Prostate gland (tissue), 2 donors: ENCODE measurements around the gene SIK2. TPM values are rescaled to one million over a fixed set of nuclear protein-coding genes. Genes with fewer than 3 reads are reported as not detected.

Experiments
- DNase-seq: peaks from one replicate; pipeline ENCODE4 v3.0.0-alpha.2; 2019; ENCODE audit warnings: low spot score
- H3K27ac ChIP-seq, 2 donors: fragments of 200-600 bp; sonication (generic); 2 replicates each; pipeline ENCODE4 v1.5.1; 2017 to 2019
- H3K27me3 ChIP-seq: fragments of 200-600 bp; sonication (generic); replicated peaks from 2 replicates; pipeline ENCODE4 v1.5.1; 2019; ENCODE audit not compliant: insufficient read depth
- H3K36me3 ChIP-seq, 2 donors: fragments of 200-600 bp; sonication (generic); 1 replicate in 1 of 2; 2 replicates in 1 of 2; pipeline versions ENCODE4 v1.5.1 to v1.8.1; 2017 to 2019
- H3K4me1 ChIP-seq: fragments of 200-600 bp; sonication (generic); replicated peaks from 2 replicates; pipeline ENCODE4 v1.5.1; 2019
- H3K4me3 ChIP-seq, 2 donors: fragments of 200-600 bp; sonication (generic); 2 replicates each; pipeline ENCODE4 v1.5.1; 2017 to 2019
- H3K9me3 ChIP-seq: fragments of 200-600 bp; sonication (generic); 2 replicates; pipeline ENCODE4 v1.5.1; 2017
- CTCF ChIP-seq, 4 experiments: fragments of 200-600 bp in 2 of 4; fragments of 450-650 bp in 2 of 4; sonication (generic) in 2 of 4; IDR thresholded peaks; 1 replicate in 3 of 4; 2 replicates in 1 of 4; pipeline ENCODE4 v1.5.1; 2016 to 2019; ENCODE audit warnings: antibody characterized with exemption in 4 of 4, mild to moderate bottlenecking in 2 of 4, moderate library complexity in 2 of 4
- POLR2A ChIP-seq: fragments of 450-650 bp; IDR thresholded peaks from one replicate; pipeline ENCODE4 v1.6.1; 2016; ENCODE audit warnings: antibody characterized with exemption, mild to moderate bottlenecking
- POLR2AphosphoS5 ChIP-seq: sonication (generic); formaldehyde crosslinking; IDR thresholded peaks from one replicate; pipeline ENCODE4 v1.6.1; 2017; ENCODE audit warnings: antibody characterized with exemption
- WGBS: methylation state at CpG from one replicate; pipeline ENCODE4 v1.1.5; 2018; 5-methylcytosine and 5-hydroxymethylcytosine counted together
- intact Hi-C: fragments of 100-400 bp; cut with DNase I; formaldehyde crosslinking; loops from one replicate; pipeline ENCODE4 v1.14.2; 2022
- total RNA-seq, 2 donors: library from RNA; depleted of rRNA; stranded (reverse); fragments of >200 nt; gene quantifications; one replicate each; pipeline ENCODE4 v1.1.0, GENCODE V29; 2016

SIK2 gene
- total RNA-seq, 2 donors from 2014 or later, result 13.0 to 18.7 TPM

DNA sequence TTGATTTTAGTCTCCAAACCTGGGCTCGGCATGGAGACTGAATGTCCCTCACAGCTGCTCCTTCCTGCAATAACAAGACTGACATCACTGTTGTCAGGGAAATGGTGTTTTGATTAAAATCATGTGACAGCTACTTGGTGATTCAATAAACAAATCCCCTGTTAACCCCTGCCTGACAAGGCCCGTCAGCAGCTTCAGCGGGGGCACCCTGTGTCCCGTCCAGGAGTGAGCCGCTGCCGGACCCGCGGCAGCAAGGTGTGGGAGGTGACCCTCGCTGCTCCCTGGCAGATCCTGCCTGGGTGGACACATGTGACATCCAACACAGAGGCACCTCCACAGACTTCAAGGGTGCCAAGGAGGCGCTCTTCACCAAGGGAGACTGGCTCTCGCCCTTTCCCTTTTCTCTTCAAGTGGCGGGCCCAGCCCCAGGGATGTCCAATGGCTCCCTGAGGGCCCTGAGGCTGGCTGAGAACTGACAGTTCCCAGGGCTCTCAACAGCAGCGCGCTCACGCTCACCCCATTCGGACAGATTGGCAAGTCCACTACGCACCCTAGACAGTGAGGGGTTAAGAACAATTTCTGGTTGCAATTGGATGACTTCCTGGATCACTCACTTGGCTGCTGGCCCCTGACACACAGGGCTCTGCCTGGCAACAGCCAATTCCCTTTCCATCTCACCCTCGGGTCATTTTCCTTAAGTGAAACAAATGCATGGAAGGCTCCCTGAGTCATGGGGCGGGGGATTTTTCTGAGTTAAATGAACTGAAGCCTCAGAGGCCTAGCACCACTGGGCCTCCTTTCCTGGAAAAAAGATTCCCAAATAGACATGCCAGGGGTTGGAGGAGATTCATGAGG, 133.2 kb downstream of the SIK2 start:
- Histone ChIP-seq H3K9me3 (no peaks in the 10 kb centered on the region), H3K4me3 (peak overlapping the region in 1 of 2 donors; percentile 12), H3K27ac (peak overlapping the region; percentile 82 to 83), H3K4me1 (peaks cover 14% of the 10 kb centered on the region), H3K27me3 (no peaks in the 10 kb centered on the region), H3K36me3 (no peaks in the 10 kb centered on the region)
- intact Hi-C loops, result no loop called here
- DNase-seq, result no peak
- TF ChIP-seq POLR2AphosphoS5 (peak; percentile 68), CTCF (IDR thresholded peaks at IDR 0.05) (no peak)
- 37% methylated on average over 19 of the region's 19 CpGs for WGBS

- Histone ChIP-seq H3K27me3 (no peaks in the 10 kb centered on the region), H3K9me3 (no peaks in the 10 kb centered on the region), H3K4me3 (no peak overlapping the region), H3K27ac (peak overlapping the region; percentile 82 to 83), H3K4me1 (peaks cover 8% of the 10 kb centered on the region), H3K36me3 (no peaks in the 10 kb centered on the region)
- DNase-seq, result no peak
- no peak for TF ChIP-seq POLR2AphosphoS5
- TF ChIP-seq POLR2A, result no peak
- TF ChIP-seq CTCF (IDR thresholded peaks at IDR 0.05), result no peak
- WGBS, result 52% methylated on average over 11 of the region's 11 CpGs
- intact Hi-C loops, result no loop called here
Measured at GRCh38 chr11:111736181-111736590, 133.9 kb downstream of the SIK2 start.

DNA sequence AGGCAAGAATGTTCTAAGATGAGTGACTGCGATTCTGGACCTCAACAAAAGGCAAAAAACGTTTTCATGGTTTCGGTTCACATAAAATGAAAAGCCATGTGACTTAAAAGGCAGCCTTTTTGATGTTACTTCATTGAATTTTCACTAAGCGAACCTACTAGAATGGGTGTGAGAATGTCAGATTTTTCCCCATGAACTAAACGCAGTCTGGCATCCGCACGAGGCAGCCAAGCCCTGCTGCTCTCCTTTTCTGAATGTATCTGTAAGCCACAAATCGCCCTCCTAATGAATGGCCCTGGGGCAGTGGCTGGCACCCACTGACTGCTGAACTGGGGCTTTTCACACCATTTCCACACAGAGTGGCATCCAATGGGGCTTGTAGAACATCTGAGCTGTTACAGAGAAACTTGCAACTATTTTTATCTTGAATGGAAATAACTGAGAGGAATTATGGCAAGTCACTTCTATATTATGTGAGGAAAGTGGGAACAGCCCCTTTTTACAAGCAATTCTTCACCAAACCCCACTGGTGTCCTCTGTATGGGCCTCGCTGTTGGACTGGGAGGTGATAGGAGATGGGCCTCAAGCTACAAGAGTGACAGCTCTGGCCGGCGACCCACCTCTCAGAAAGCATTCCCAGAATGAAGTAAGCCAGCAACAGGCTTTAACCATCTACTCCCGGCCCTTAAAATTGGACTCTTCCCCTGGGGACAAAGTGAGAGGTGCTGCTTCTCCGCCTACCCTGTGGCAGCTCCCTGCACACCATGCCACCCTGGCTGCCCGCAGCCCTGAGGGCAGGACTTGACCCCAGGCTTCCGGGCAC, 134.6 kb downstream of the SIK2 start:
- Histone ChIP-seq H3K4me1 (peaks cover 3% of the 10 kb centered on the region), H3K36me3 (no peaks in the 10 kb centered on the region), H3K27me3 (no peaks in the 10 kb centered on the region), H3K27ac (peak overlapping the region; percentile 82 to 83), H3K9me3 (no peaks in the 10 kb centered on the region), H3K4me3 (no peak overlapping the region)
- TF ChIP-seq POLR2AphosphoS5, result no peak
- no peak for TF ChIP-seq CTCF (IDR thresholded peaks at IDR 0.05)
- TF ChIP-seq POLR2A, result no peak
- no peak for DNase-seq
- intact Hi-C loops, result no loop called here
- WGBS, result 74% methylated on average over 15 of the region's 15 CpGs

- H3K9me3 ChIP-seq, result no peaks in the 10 kb centered on the region
- peak overlapping the region; percentile 82 to 83 for H3K27ac ChIP-seq
- 60% methylated on average over 14 of the region's 14 CpGs for WGBS
- no peaks in the 10 kb centered on the region for H3K36me3 ChIP-seq
- intact Hi-C loops, result no loop called here
- TF ChIP-seq POLR2AphosphoS5 (peak; percentile 9), CTCF (IDR thresholded peaks at IDR 0.05) (no peak)
- no peak overlapping the region for H3K4me3 ChIP-seq
- no peak for DNase-seq
- H3K27me3 ChIP-seq, result no peaks in the 10 kb centered on the region
- H3K4me1 ChIP-seq, result peaks cover 3% of the 10 kb centered on the region
Measured at GRCh38 chr11:111737444-111738210, 135.4 kb downstream of the SIK2 start.
